Endodermal cell (in vitro differentiated cells): Measurements from ENCODE around the gene RAC2. TPM values are rescaled to one million over a fixed set of nuclear protein-coding genes. Genes with fewer than 3 reads are reported as not detected.

ENCODE experiments used
- DNase-seq: peaks from one replicate; pipeline ENCODE4 v3.0.0-alpha.2; 2017
- H3K27ac ChIP-seq: 2 replicates; pipeline ENCODE4 v1.5.1; 2013; ENCODE audit warnings: mild to moderate bottlenecking, low read depth, low read length, moderate library complexity
- H3K27me3 ChIP-seq: 2 replicates; pipeline ENCODE4 v1.6.1; 2013; ENCODE audit warnings: mild to moderate bottlenecking, low read length, moderate library complexity; ENCODE audit not compliant: insufficient read depth, control insufficient read depth, poor library complexity, severe bottlenecking
- H3K36me3 ChIP-seq: 2 replicates; pipeline ENCODE4 v1.7.0; 2013; ENCODE audit warnings: mild to moderate bottlenecking, low read length, moderate library complexity; ENCODE audit not compliant: control insufficient read depth, insufficient read depth
- H3K4me1 ChIP-seq: one replicate; pipeline ENCODE4 v1.7.0; 2013; ENCODE audit warnings: low read length; ENCODE audit not compliant: control insufficient read depth, insufficient read depth
- H3K4me3 ChIP-seq: 2 replicates; pipeline ENCODE4 v1.5.1; 2013; ENCODE audit warnings: mild to moderate bottlenecking, low read length, moderate library complexity
- H3K9ac ChIP-seq: 2 replicates; pipeline ENCODE4 v1.6.1; 2013; ENCODE audit warnings: mild to moderate bottlenecking, low read length, moderate library complexity; ENCODE audit not compliant: poor library complexity, severe bottlenecking; ENCODE audit errors: extremely low read depth
- H3K9me3 ChIP-seq: 2 replicates; pipeline ENCODE4 v1.6.1; 2013; ENCODE audit warnings: mild to moderate bottlenecking, low read length, moderate library complexity; ENCODE audit not compliant: control insufficient read depth
- H3K27ac Mint-ChIP-seq: 2 replicates; pipeline ENCODE4 v1.8.0; 2020; ENCODE audit warnings: mixed read lengths
- H3K27me3 Mint-ChIP-seq: 2 replicates; pipeline ENCODE4 v1.8.0; 2021; ENCODE audit warnings: mild to moderate bottlenecking, mixed read lengths; ENCODE audit not compliant: insufficient read depth
- H3K36me3 Mint-ChIP-seq: 2 replicates; pipeline ENCODE4 v1.8.0; 2020; ENCODE audit warnings: low read depth, mixed read lengths
- H3K4me1 Mint-ChIP-seq: 2 replicates; pipeline ENCODE4 v1.8.0; 2020; ENCODE audit warnings: mixed read lengths
- H3K4me3 Mint-ChIP-seq: 2 replicates; pipeline ENCODE4 v1.8.0; 2020; ENCODE audit warnings: mild to moderate bottlenecking, moderate library complexity, mixed read lengths
- H3K9me3 Mint-ChIP-seq: 2 replicates; pipeline ENCODE4 v1.8.0; 2020; ENCODE audit warnings: mild to moderate bottlenecking, mixed read lengths
- WGBS, 2 experiments: methylation state at CpG; one replicate each; pipeline versions ENCODE4 v1.1.5 to v1.1.7; 2013; ENCODE audit warnings: missing lambda C conversion rate in 2 of 2, mixed read lengths in 1 of 2; ENCODE audit not compliant: insufficient coverage in 1 of 2, insufficient read length in 1 of 2; 5-methylcytosine and 5-hydroxymethylcytosine counted together
- total RNA-seq, 2 donors: library from RNA; stranded (reverse); fragmentation: NEBNext Ultra II Directional in 1 of 2; extraction: Animal tissue kit (Norgen Biotek cat#: 25700) in 1 of 2; gene quantifications; 2 replicates in 1 of 2; 3 replicates in 1 of 2; pipeline ENCODE4 v1.2.1, GENCODE V29; 2021
- TF ChIP-seq, protein P1 (sequence below): fragments of 200-600 bp; sonication (generic); conservative IDR thresholded peaks from 2 replicates; pipeline ENCODE4 v1.5.0; 2021; ENCODE audit warnings: antibody characterized with exemption, mild to moderate bottlenecking

The RAC2 gene
- total RNA-seq, 2 donors from 2014 or later, result 4.5 to 5.6 TPM

DNA sequence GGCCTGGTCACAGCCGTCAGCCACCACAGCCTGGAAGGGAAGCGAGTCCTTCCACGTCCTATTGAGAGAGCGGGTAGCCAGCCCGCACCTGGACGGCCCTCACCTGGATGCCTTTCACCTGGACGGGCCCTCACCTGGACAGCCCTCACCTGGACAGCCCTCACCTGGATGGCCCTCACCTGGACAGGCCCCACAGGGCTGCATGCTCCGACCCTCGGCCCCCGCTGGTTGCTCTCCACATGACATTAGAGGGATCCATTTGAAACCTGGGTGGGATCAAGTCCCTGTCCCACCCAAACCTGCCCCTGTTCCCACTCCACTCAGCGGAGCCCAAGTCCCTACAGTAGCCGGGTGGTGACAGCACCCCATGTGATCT lies 59.7 kb downstream of the RAC2 start:
- H3K27ac Mint-ChIP-seq, result no peak overlapping the region
- H3K9ac ChIP-seq, result no peak overlapping the region

GRCh38 chr22:37183432-37184379 lies 60.4 kb downstream of the RAC2 start:
- no peaks in the 10 kb centered on the region for H3K36me3 ChIP-seq
- TF ChIP-seq, protein P1, sequence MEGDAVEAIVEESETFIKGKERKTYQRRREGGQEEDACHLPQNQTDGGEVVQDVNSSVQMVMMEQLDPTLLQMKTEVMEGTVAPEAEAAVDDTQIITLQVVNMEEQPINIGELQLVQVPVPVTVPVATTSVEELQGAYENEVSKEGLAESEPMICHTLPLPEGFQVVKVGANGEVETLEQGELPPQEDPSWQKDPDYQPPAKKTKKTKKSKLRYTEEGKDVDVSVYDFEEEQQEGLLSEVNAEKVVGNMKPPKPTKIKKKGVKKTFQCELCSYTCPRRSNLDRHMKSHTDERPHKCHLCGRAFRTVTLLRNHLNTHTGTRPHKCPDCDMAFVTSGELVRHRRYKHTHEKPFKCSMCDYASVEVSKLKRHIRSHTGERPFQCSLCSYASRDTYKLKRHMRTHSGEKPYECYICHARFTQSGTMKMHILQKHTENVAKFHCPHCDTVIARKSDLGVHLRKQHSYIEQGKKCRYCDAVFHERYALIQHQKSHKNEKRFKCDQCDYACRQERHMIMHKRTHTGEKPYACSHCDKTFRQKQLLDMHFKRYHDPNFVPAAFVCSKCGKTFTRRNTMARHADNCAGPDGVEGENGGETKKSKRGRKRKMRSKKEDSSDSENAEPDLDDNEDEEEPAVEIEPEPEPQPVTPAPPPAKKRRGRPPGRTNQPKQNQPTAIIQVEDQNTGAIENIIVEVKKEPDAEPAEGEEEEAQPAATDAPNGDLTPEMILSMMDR, result no peak
- H3K36me3 Mint-ChIP-seq, result peaks cover 3% of the 10 kb centered on the region
- H3K27ac ChIP-seq, result no peak overlapping the region
- no peak overlapping the region for H3K4me3 ChIP-seq
- peaks cover 17% of the 10 kb centered on the region for H3K4me1 Mint-ChIP-seq
- DNase-seq, result no peak
- H3K9me3 Mint-ChIP-seq, result no peaks in the 10 kb centered on the region
- no peaks in the 10 kb centered on the region for H3K27me3 Mint-ChIP-seq
- no peak overlapping the region for H3K4me3 Mint-ChIP-seq
- WGBS, 2 experiments, result 88 to 91% methylated on average over 15 to 17 of the region's 17 CpGs
- no peak overlapping the region for H3K27ac Mint-ChIP-seq
- no peaks in the 10 kb centered on the region for H3K27me3 ChIP-seq
- H3K9ac ChIP-seq, result no peak overlapping the region
- H3K4me1 ChIP-seq, result peaks cover 12% of the 10 kb centered on the region
- no peaks in the 10 kb centered on the region for H3K9me3 ChIP-seq

More for the DNA sequence above, 59.7 kb downstream of the RAC2 start:
- Histone ChIP-seq H3K4me1 (peaks cover 13% of the 10 kb centered on the region), H3K4me3 (no peak overlapping the region), H3K9me3 (no peaks in the 10 kb centered on the region), H3K27ac (no peak overlapping the region), H3K27me3 (no peaks in the 10 kb centered on the region), H3K36me3 (no peaks in the 10 kb centered on the region)
- DNase-seq, result no peak
- WGBS, 2 experiments, result 91 to 96% methylated on average over 6 to 12 of the region's 12 CpGs
- peaks cover 22% of the 10 kb centered on the region for H3K4me1 Mint-ChIP-seq
- TF ChIP-seq, protein P1, result no peak
- H3K9me3 Mint-ChIP-seq, result no peaks in the 10 kb centered on the region
- H3K36me3 Mint-ChIP-seq, result peaks cover 3% of the 10 kb centered on the region
- H3K4me3 Mint-ChIP-seq, result no peak overlapping the region
- H3K27me3 Mint-ChIP-seq, result no peaks in the 10 kb centered on the region

- Histone ChIP-seq H3K9ac (no peak overlapping the region), H3K27me3 (no peaks in the 10 kb centered on the region), H3K36me3 (no peaks in the 10 kb centered on the region), H3K4me3 (no peak overlapping the region), H3K4me1 (peaks cover 4% of the 10 kb centered on the region), H3K27ac (no peak overlapping the region), H3K9me3 (no peaks in the 10 kb centered on the region)
- Mint-ChIP-seq H3K4me3 (no peak overlapping the region), H3K9me3 (no peaks in the 10 kb centered on the region), H3K36me3 (peaks cover 3% of the 10 kb centered on the region), H3K27ac (no peak overlapping the region), H3K4me1 (peaks cover 16% of the 10 kb centered on the region), H3K27me3 (peaks cover under 1% of the 10 kb centered on the region)
- no peak for DNase-seq
- WGBS, 2 experiments, result 99 to 100% methylated on average over 1 to 3 of the region's 3 CpGs
- TF ChIP-seq, protein P1, result no peak
Measured at GRCh38 chr22:37182949-37183245, 61.2 kb downstream of the RAC2 start.
